ENCODE measurements around the gene MYCBP2.

- no peak for TF ChIP-seq CTCF (IDR thresholded peaks at IDR 0.05; ENCODE audit: low read length)
- TF ChIP-seq EZH2 (optimal IDR thresholded peaks at IDR 0.05; ENCODE audit: low read depth, low read length), result no peak
- TF ChIP-seq EZH2phosphoT487 (IDR thresholded peaks at IDR 0.05; ENCODE audit: low read length), result no peak
Measured at GRCh38 chr13:77313923-77314322, 13.0 kb downstream of the MYCBP2 start.

Data from MM.1S (cell line).